Mesenchymal stem cell (in vitro differentiated cells and primary cell): ENCODE data around the gene CDYL.
A peak's percentile ranks its signal among the peaks of the same experiment; 100 is the strongest.

Experiments used
- DNase-seq: peaks from one replicate; pipeline ENCODE4 v3.0.0-alpha.2; 2013
- H2AFZ ChIP-seq: one replicate; pipeline ENCODE4 v1.6.1; 2013; ENCODE audit warnings: low read depth, mild to moderate bottlenecking, control low read depth, inconsistent platforms, low read length, moderate library complexity
- H2AK5ac ChIP-seq: 2 replicates; pipeline ENCODE4 v1.6.1; 2013; ENCODE audit warnings: low read length, moderate library complexity, mild to moderate bottlenecking, inconsistent platforms; ENCODE audit not compliant: severe bottlenecking
- H2BK120ac ChIP-seq: one replicate; pipeline ENCODE4 v1.6.1; 2013; ENCODE audit warnings: low read depth, mild to moderate bottlenecking, inconsistent platforms, low read length, moderate library complexity
- H2BK12ac ChIP-seq, 2 experiments: one replicate each; pipeline ENCODE4 v1.6.1; 2013; ENCODE audit warnings: inconsistent platforms in 2 of 2, low read length in 2 of 2, mild to moderate bottlenecking in 2 of 2, moderate library complexity in 2 of 2, control low read depth in 1 of 2
- H2BK15ac ChIP-seq: one replicate; pipeline ENCODE4 v1.6.1; 2013; ENCODE audit warnings: mild to moderate bottlenecking, low read depth, inconsistent platforms; ENCODE audit not compliant: poor library complexity, severe bottlenecking
- H2BK5ac ChIP-seq: 2 replicates; pipeline ENCODE4 v1.6.1; 2013; ENCODE audit warnings: low read depth, mild to moderate bottlenecking, low read length, control low read depth, inconsistent platforms; ENCODE audit not compliant: poor library complexity, severe bottlenecking
- H3K14ac ChIP-seq, 2 experiments: one replicate each; pipeline ENCODE4 v1.6.1; 2013; ENCODE audit warnings: inconsistent platforms in 2 of 2, low read length in 2 of 2, control low read depth in 1 of 2, mild to moderate bottlenecking in 1 of 2, moderate library complexity in 1 of 2
- H3K18ac ChIP-seq, 2 experiments: one replicate each; pipeline ENCODE4 v1.6.1; 2013; ENCODE audit warnings: inconsistent platforms in 2 of 2, low read length in 2 of 2, control low read depth in 1 of 2, low read depth in 1 of 2, mild to moderate bottlenecking in 1 of 2
- H3K23ac ChIP-seq, 2 experiments: one replicate each; pipeline ENCODE4 v1.6.1; 2013; ENCODE audit warnings: inconsistent platforms in 2 of 2, low read length in 2 of 2, mild to moderate bottlenecking in 2 of 2, moderate library complexity in 2 of 2, control low read depth in 1 of 2
- H3K27ac ChIP-seq: 2 replicates; pipeline ENCODE4 v1.5.1; 2013; ENCODE audit warnings: mild to moderate bottlenecking, moderate library complexity, low read length, control low read depth, inconsistent platforms; ENCODE audit not compliant: poor library complexity, severe bottlenecking
- H3K27me3 ChIP-seq, 2 experiments: 2 replicates each; pipeline versions ENCODE4 v1.6.1 to v1.7.0; 2013; ENCODE audit warnings: low read length in 2 of 2, mild to moderate bottlenecking in 2 of 2, moderate library complexity in 2 of 2, control low read depth in 1 of 2, inconsistent platforms in 1 of 2; ENCODE audit not compliant: control insufficient read depth in 1 of 2, insufficient read depth in 1 of 2
- H3K36me3 ChIP-seq, 2 experiments: 2 replicates each; pipeline versions ENCODE4 v1.6.1 to v1.7.0; 2013; ENCODE audit warnings: low read length in 2 of 2, control low read depth in 1 of 2, inconsistent platforms in 1 of 2, low read depth in 1 of 2, mild to moderate bottlenecking in 1 of 2; ENCODE audit not compliant: insufficient read depth in 2 of 2, control insufficient read depth in 1 of 2
- H3K4ac ChIP-seq, 2 experiments: one replicate each; pipeline ENCODE4 v1.6.1; 2013; ENCODE audit warnings: inconsistent platforms in 2 of 2, low read length in 2 of 2, mild to moderate bottlenecking in 2 of 2, moderate library complexity in 2 of 2, control low read depth in 1 of 2, low read depth in 1 of 2
- H3K4me1 ChIP-seq: 2 replicates; pipeline ENCODE4 v1.6.1; 2013; ENCODE audit warnings: low read depth, low read length, control low read depth; ENCODE audit not compliant: control insufficient read depth, insufficient read depth
- H3K4me2 ChIP-seq: 2 replicates; pipeline ENCODE4 v1.6.1; 2013; ENCODE audit warnings: low read length, mild to moderate bottlenecking, inconsistent platforms; ENCODE audit not compliant: poor library complexity, severe bottlenecking
- H3K4me3 ChIP-seq, 2 experiments: 2 replicates each; pipeline versions ENCODE4 v1.5.1 to v1.7.0; 2013; ENCODE audit warnings: low read length in 2 of 2, mild to moderate bottlenecking in 2 of 2, control low read depth in 1 of 2, low read depth in 1 of 2; ENCODE audit not compliant: insufficient read depth in 1 of 2
- H3K79me1 ChIP-seq: replicated peaks from 2 replicates; pipeline ENCODE4 v1.6.1; 2013; ENCODE audit warnings: mild to moderate bottlenecking, control low read depth, low read length, inconsistent platforms; ENCODE audit not compliant: poor library complexity, severe bottlenecking
- H3K9ac ChIP-seq: 2 replicates; pipeline ENCODE4 v1.7.0; 2013; ENCODE audit warnings: mild to moderate bottlenecking, low read length, moderate library complexity
- H3K9me3 ChIP-seq: 2 replicates; pipeline ENCODE4 v1.7.0; 2013; ENCODE audit warnings: mild to moderate bottlenecking, low read length; ENCODE audit not compliant: control insufficient read depth
- H4K8ac ChIP-seq: one replicate; pipeline ENCODE4 v1.6.1; 2013; ENCODE audit warnings: inconsistent platforms, mild to moderate bottlenecking, low read length, moderate library complexity
- H4K91ac ChIP-seq: one replicate; pipeline ENCODE4 v1.6.1; 2013; ENCODE audit warnings: mild to moderate bottlenecking, low read length, inconsistent platforms
- WGBS: methylation state at CpG from one replicate; pipeline ENCODE4 v1.1.7; 2013; ENCODE audit warnings: mixed read lengths; 5-methylcytosine and 5-hydroxymethylcytosine counted together

Gene CDYL

GRCh38 chr6:4987432-4987831, 211.2 kb downstream of the CDYL start:
- H3K79me1 ChIP-seq: no peaks in the 10 kb centered on the region
- no peak overlapping the region for H3K4me2 ChIP-seq
- no peak overlapping the region for H3K9ac ChIP-seq
- no peak overlapping the region for H3K14ac ChIP-seq
- no peak overlapping the region for H2BK120ac ChIP-seq
- H3K9me3 ChIP-seq: peaks cover 3% of the 10 kb centered on the region
- no peak overlapping the region for H2BK5ac ChIP-seq
- no peak overlapping the region for H4K91ac ChIP-seq
- H3K4me3 ChIP-seq: no peak overlapping the region
- H3K4ac ChIP-seq: no peak overlapping the region
- no peak overlapping the region for H3K23ac ChIP-seq
- DNase-seq: no peak
- H3K4me1 ChIP-seq: peaks cover 6% of the 10 kb centered on the region
- H2AFZ ChIP-seq: no peak overlapping the region
- peaks cover 0 to 5% of the 10 kb centered on the region in 2 experiments for H3K36me3 ChIP-seq
- no peak overlapping the region for H2AK5ac ChIP-seq
- 92% methylated on average over 4 of the region's 4 CpGs for WGBS
- no peak overlapping the region for H3K18ac ChIP-seq
- no peak overlapping the region for H2BK12ac ChIP-seq
- no peak overlapping the region for H3K27ac ChIP-seq
- H4K8ac ChIP-seq: peak overlapping the region; percentile 49
- H2BK15ac ChIP-seq: peak overlapping the region; percentile 80
- H3K27me3 ChIP-seq: no peaks in the 10 kb centered on the region

- WGBS: 100% methylated on average over 1 of the region's 3 CpGs
- no peak overlapping the region for H3K9ac ChIP-seq
Observed at GRCh38 chr6:4994741-4995140, 218.5 kb downstream of the CDYL start.

GRCh38 chr6:4997862-4998261, 221.7 kb downstream of the CDYL start:
- no peak overlapping the region for H4K91ac ChIP-seq
- no peak for DNase-seq
- H3K9me3 ChIP-seq: no peaks in the 10 kb centered on the region
- H3K14ac ChIP-seq: no peak overlapping the region
- no peak overlapping the region for H3K4ac ChIP-seq
- peaks cover 2% of the 10 kb centered on the region for H3K79me1 ChIP-seq
- WGBS: 96% methylated on average over 5 of the region's 6 CpGs
- no peak overlapping the region for H2BK120ac ChIP-seq
- H4K8ac ChIP-seq: no peak overlapping the region
- no peak overlapping the region for H2BK12ac ChIP-seq
- H3K9ac ChIP-seq: no peak overlapping the region
- peaks cover 21 to 83% of the 10 kb centered on the region in 2 experiments for H3K36me3 ChIP-seq
- H2BK15ac ChIP-seq: no peak overlapping the region
- H3K23ac ChIP-seq: no peak overlapping the region
- H3K27ac ChIP-seq: no peak overlapping the region
- no peak overlapping the region for H2BK5ac ChIP-seq
- H3K18ac ChIP-seq: no peak overlapping the region
- no peaks in the 10 kb centered on the region for H3K4me1 ChIP-seq
- no peak overlapping the region for H2AFZ ChIP-seq
- H2AK5ac ChIP-seq: no peak overlapping the region
- H3K4me2 ChIP-seq: no peak overlapping the region
- H3K4me3 ChIP-seq: no peak overlapping the region
- H3K27me3 ChIP-seq: no peaks in the 10 kb centered on the region

More at GRCh38 chr6:4994741-4995140, 218.5 kb downstream of the CDYL start:
- Histone ChIP-seq H3K36me3 (peaks cover 13 to 71% of the 10 kb centered on the region in 2 experiments), H3K79me1 (no peaks in the 10 kb centered on the region), H4K91ac (no peak overlapping the region), H3K23ac (no peak overlapping the region), H3K4me2 (no peak overlapping the region), H3K27me3 (no peaks in the 10 kb centered on the region), H4K8ac (no peak overlapping the region), H2AFZ (no peak overlapping the region), H3K14ac (no peak overlapping the region), H3K4me1 (no peaks in the 10 kb centered on the region), H3K27ac (no peak overlapping the region), H3K18ac (no peak overlapping the region), H2AK5ac (no peak overlapping the region), H2BK120ac (no peak overlapping the region), H2BK12ac (no peak overlapping the region), H3K9me3 (peaks cover 3% of the 10 kb centered on the region), H3K4me3 (no peak overlapping the region), H2BK15ac (no peak overlapping the region), H2BK5ac (no peak overlapping the region), H3K4ac (no peak overlapping the region)
- DNase-seq: no peak

GRCh38 chr6:4999586-4999985, 223.4 kb downstream of the CDYL start:
- Histone ChIP-seq H3K4me1 (peaks cover 2% of the 10 kb centered on the region), H3K4ac (no peak overlapping the region)

More at GRCh38 chr6:4999586-4999985, 223.4 kb downstream of the CDYL start:
- no peak overlapping the region for H3K14ac ChIP-seq
- H2BK5ac ChIP-seq: no peak overlapping the region
- no peak overlapping the region for H3K4me3 ChIP-seq
- no peak overlapping the region for H2AK5ac ChIP-seq
- no peak overlapping the region for H4K91ac ChIP-seq
- no peak for DNase-seq
- no peak overlapping the region for H2BK15ac ChIP-seq
- WGBS: 100% methylated on average over 1 of the region's 2 CpGs
- H4K8ac ChIP-seq: no peak overlapping the region
- H3K9me3 ChIP-seq: no peaks in the 10 kb centered on the region
- no peak overlapping the region for H3K4me2 ChIP-seq
- H3K27ac ChIP-seq: no peak overlapping the region
- peaks cover 5% of the 10 kb centered on the region for H3K79me1 ChIP-seq
- H2AFZ ChIP-seq: no peak overlapping the region
- H3K36me3 ChIP-seq: peaks cover 20 to 69% of the 10 kb centered on the region in 2 experiments
- no peak overlapping the region for H3K9ac ChIP-seq
- no peak overlapping the region for H3K23ac ChIP-seq
- no peak overlapping the region for H2BK120ac ChIP-seq
- H3K18ac ChIP-seq: no peak overlapping the region
- no peaks in the 10 kb centered on the region for H3K27me3 ChIP-seq
- no peak overlapping the region for H2BK12ac ChIP-seq
